OCI-LY7 (cell line): Measurements from ENCODE around the gene THAP4. TPM values are rescaled to one million over a fixed set of nuclear protein-coding genes. Genes with fewer than 3 reads are reported as not detected.

Experiments used
- BruUV-seq: library from RNA; stranded (reverse); fragments of 400-500 nt; replicated peaks from 2 replicates; lab custom pipeline; 2021; lab: Mats Ljungman, UMichigan
- CTCF ChIA-PET: fragments of 300-600 bp; sonication (Branson Sonifier 250); formaldehyde crosslinking; loops from one replicate; lab custom pipeline; 2022; ENCODE audit warnings: antibody characterized with exemption; ENCODE audit not compliant: unreplicated experiment; lab: Charles Lee
- POLR2A ChIA-PET: fragments of 300-600 bp; sonication (Branson Sonifier 250); formaldehyde crosslinking; loops from one replicate; lab custom pipeline; 2022; ENCODE audit warnings: antibody characterized with exemption; lab: Charles Lee
- DNase-seq: peaks from one replicate; pipeline ENCODE4 v3.0.0-alpha.2; 2015; ENCODE audit warnings: low spot score
- H2AFZ ChIP-seq: fragments of 200-600 bp; sonication (generic), shearing (Covaris generic); 2 replicates; pipeline ENCODE4 v1.6.1; 2014; ENCODE audit warnings: mild to moderate bottlenecking, antibody characterized with exemption, low read length, moderate library complexity
- H3K27ac ChIP-seq: fragments of 200-600 bp; sonication (generic); 2 replicates; pipeline ENCODE4 v1.5.1; 2014; ENCODE audit warnings: mixed run types, low read depth, mild to moderate bottlenecking, moderate library complexity, low read length, inconsistent platforms; ENCODE audit not compliant: poor library complexity, severe bottlenecking
- H3K36me3 ChIP-seq: fragments of 200-600 bp; sonication (generic); 2 replicates; pipeline ENCODE4 v1.6.1; 2014; ENCODE audit warnings: mild to moderate bottlenecking, antibody characterized with exemption, low read length, moderate library complexity, mixed read lengths; ENCODE audit not compliant: insufficient read depth
- H3K4me1 ChIP-seq: fragments of 200-600 bp; sonication (generic); 2 replicates; pipeline ENCODE4 v1.5.1; 2014; ENCODE audit warnings: mild to moderate bottlenecking, low read length; ENCODE audit not compliant: insufficient read depth, poor library complexity, severe bottlenecking
- H3K4me2 ChIP-seq: fragments of 200-600 bp; sonication (generic); 2 replicates; pipeline ENCODE4 v1.6.1; 2014; ENCODE audit warnings: mild to moderate bottlenecking, low read length
- H3K4me3 ChIP-seq: fragments of 200-600 bp; sonication (generic); 2 replicates; pipeline ENCODE4 v1.5.1; 2014; ENCODE audit warnings: mild to moderate bottlenecking, low read depth, low read length; ENCODE audit not compliant: poor library complexity, severe bottlenecking
- H3K79me2 ChIP-seq: fragments of 200-600 bp; sonication (generic); 2 replicates; pipeline ENCODE4 v1.6.1; 2016; ENCODE audit warnings: low read depth, mild to moderate bottlenecking, low read length, moderate library complexity, mixed read lengths; ENCODE audit not compliant: insufficient read depth
- H3K9me2 ChIP-seq: fragments of 200-600 bp; sonication (generic); 2 replicates; pipeline ENCODE4 v1.6.1; 2016; ENCODE audit warnings: mild to moderate bottlenecking, low read length, mixed read lengths; ENCODE audit not compliant: insufficient read depth
- H3K9me3 ChIP-seq: fragments of 200-600 bp; sonication (generic); 2 replicates; pipeline ENCODE4 v1.6.1; 2014; ENCODE audit warnings: mild to moderate bottlenecking, mixed run types, low read length, mixed read lengths
- H4K20me1 ChIP-seq: fragments of 200-600 bp; sonication (generic); 2 replicates; pipeline ENCODE4 v1.6.1; 2014; ENCODE audit warnings: mild to moderate bottlenecking, antibody characterized with exemption, low read length, moderate library complexity, mixed read lengths; ENCODE audit not compliant: insufficient read depth
- EZH2phosphoT487 ChIP-seq: fragments of 200-600 bp; sonication (generic); IDR thresholded peaks from 2 replicates; pipeline ENCODE4 v1.6.1; 2018; ENCODE audit warnings: low read depth, borderline replicate concordance, mild to moderate bottlenecking, mixed run types, antibody characterized with exemption, low read length, moderate library complexity, mixed read lengths
- intact Hi-C: fragments of 100-400 bp; cut with micrococcal nuclease; formaldehyde crosslinking; loops from one replicate; pipeline ENCODE4 v1.10.0; 2022; ENCODE audit not compliant: unreplicated experiment
- total RNA-seq, 2 experiments: library from RNA; depleted of rRNA in 1 of 2; stranded (reverse); fragments of >200 nt in 1 of 2; shearing (Covaris generic) in 1 of 2; gene quantifications; 2 replicates each; pipeline ENCODE4 v1.2.3, GENCODE V29; 2014 to 2022
- TF ChIP-seq, protein P1 (sequence below): fragments of 200-600 bp; sonication (generic); conservative IDR thresholded peaks from 2 replicates; pipeline ENCODE4 v1.5.1; 2014; ENCODE audit warnings: mild to moderate bottlenecking, antibody characterized with exemption, low read length, moderate library complexity, mixed read lengths

Gene THAP4
- total RNA-seq, 2 experiments from 2014 or later: 61.6 to 65.6 TPM

DNA sequence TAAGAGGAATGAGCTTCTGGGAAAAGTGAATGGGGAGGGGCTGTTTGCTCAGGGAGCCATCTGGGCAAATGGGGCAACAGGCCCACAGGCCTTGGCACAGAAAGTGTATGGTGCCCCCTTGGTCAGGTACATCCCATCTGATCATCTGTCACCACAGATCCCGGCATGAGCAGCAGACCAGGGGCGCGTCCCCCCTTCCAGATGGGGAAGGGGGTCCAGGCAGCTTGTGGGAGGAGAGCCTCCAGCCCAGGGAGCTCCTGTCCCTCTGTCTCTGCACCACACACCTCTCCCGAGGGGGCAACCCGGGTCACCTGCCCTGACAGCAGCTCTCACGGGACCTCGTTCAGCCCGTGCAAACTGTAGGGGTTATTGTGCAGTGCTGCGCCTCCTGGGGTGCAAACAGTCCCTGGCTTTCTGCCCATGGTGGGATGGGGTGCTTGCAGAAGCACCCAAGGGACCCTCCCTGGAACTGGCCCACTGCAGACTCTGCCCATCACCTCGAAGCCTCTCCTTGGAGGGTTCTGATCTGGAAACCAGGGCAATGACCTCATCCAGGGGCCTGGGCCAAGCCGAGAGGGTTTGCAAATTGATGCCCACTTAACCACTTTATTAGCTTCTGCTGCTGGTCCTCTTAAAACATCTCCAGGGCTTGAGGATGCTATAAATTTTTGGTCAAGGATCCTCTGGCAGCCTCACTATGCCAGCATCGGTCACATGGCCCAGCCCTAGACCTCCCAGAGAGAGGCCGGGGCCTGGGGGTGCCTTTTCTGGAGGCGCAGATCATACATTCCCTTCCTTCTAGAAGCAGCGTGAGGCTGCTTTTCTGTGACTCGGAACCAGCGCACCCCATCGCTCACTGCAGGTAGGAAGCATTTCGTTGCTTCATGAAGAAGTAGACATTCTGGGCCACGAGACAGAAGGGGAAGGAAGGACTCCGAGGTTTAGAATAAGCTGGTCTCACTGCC is 86.1 kb downstream of the THAP4 start:
- ChIA-PET POLR2A (no interaction called here), CTCF (no interaction called here)
- Histone ChIP-seq H3K4me3 (no peak overlapping the region), H3K4me2 (no peak overlapping the region), H3K9me3 (no peaks in the 10 kb centered on the region), H3K36me3 (no peaks in the 10 kb centered on the region), H2AFZ (no peak overlapping the region), H4K20me1 (no peaks in the 10 kb centered on the region), H3K9me2 (no peaks in the 10 kb centered on the region), H3K27ac (no peak overlapping the region), H3K4me1 (peaks cover 6% of the 10 kb centered on the region), H3K79me2 (no peaks in the 10 kb centered on the region)
- TF ChIP-seq, protein P1, sequence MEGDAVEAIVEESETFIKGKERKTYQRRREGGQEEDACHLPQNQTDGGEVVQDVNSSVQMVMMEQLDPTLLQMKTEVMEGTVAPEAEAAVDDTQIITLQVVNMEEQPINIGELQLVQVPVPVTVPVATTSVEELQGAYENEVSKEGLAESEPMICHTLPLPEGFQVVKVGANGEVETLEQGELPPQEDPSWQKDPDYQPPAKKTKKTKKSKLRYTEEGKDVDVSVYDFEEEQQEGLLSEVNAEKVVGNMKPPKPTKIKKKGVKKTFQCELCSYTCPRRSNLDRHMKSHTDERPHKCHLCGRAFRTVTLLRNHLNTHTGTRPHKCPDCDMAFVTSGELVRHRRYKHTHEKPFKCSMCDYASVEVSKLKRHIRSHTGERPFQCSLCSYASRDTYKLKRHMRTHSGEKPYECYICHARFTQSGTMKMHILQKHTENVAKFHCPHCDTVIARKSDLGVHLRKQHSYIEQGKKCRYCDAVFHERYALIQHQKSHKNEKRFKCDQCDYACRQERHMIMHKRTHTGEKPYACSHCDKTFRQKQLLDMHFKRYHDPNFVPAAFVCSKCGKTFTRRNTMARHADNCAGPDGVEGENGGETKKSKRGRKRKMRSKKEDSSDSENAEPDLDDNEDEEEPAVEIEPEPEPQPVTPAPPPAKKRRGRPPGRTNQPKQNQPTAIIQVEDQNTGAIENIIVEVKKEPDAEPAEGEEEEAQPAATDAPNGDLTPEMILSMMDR: no peak
- no peak for TF ChIP-seq EZH2phosphoT487
- intact Hi-C loops: no loop called here
- no TSS peak for BruUV-seq
- no peak for DNase-seq

DNA sequence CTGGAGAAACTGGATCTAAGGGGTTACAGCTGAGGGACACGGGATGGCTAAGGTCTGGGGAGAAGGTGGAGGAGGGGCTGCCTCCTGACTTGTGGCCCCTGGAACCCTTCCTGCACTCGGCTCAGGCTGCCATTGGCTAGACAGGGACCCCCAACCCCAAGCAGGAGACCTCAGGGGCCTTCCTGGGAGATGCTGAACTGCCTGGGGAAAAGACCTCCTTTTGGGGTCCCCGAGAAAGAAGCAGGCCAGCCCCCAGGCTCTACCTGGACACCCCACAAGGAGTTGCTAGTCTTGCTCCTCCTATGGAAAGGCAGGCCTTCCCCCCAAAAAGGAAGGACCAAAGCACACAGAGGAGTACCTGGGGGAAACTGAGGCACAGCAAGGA is 88.5 kb downstream of the THAP4 start:
- no peak overlapping the region for H3K4me2 ChIP-seq
- no peaks in the 10 kb centered on the region for H3K79me2 ChIP-seq
- no peaks in the 10 kb centered on the region for H3K9me3 ChIP-seq
- no peak for TF ChIP-seq EZH2phosphoT487
- TF ChIP-seq, protein P1: no peak
- ChIA-PET CTCF (no interaction called here), POLR2A (no interaction called here)
- H4K20me1 ChIP-seq: no peaks in the 10 kb centered on the region
- H3K36me3 ChIP-seq: no peaks in the 10 kb centered on the region
- H3K27ac ChIP-seq: no peak overlapping the region
- DNase-seq: no peak
- intact Hi-C loops: no loop called here
- H3K4me1 ChIP-seq: no peaks in the 10 kb centered on the region
- no TSS peak for BruUV-seq
- H3K4me3 ChIP-seq: no peak overlapping the region
- no peak overlapping the region for H2AFZ ChIP-seq
- H3K9me2 ChIP-seq: no peaks in the 10 kb centered on the region
